ENCODE measurements around the gene FRS3.

- TF ChIP-seq CTCF (conservative IDR thresholded peaks at IDR 0.05; ENCODE audit: low read depth, low read length) (no peak), EZH2 (IDR thresholded peaks at IDR 0.05; ENCODE audit: low read length, unreplicated experiment) (no peak)
Measured at GRCh38 chr6:41732591-41733359, 46.9 kb downstream of the FRS3 start.

Data from PC-3 (cell line).